Heart left ventricle (tissue), 16 donors: ENCODE data around the gene ZNF584. TPM values are rescaled to one million over a fixed set of nuclear protein-coding genes. Genes with fewer than 3 reads are reported as not detected.
"Not testable (repeated sequence)": the region's sequence is repeated elsewhere in the genome, so short reads cannot be mapped to it uniquely, and the experiment has no call there.

Source experiments
- ATAC-seq, 4 donors: fragments of 200-7000 bp; cut with Tn5 transposase; one replicate each; pipeline ENCODE4 v1.9.1; 2020 to 2022; ENCODE audit warnings: moderate library complexity in 4 of 4, mild to moderate bottlenecking in 3 of 4, moderate number of reproducible peaks in 1 of 4
- DNase-seq, 5 donors: peaks; one replicate each; pipeline ENCODE4 v3.0.0-alpha.2; 2020
- H3K27ac ChIP-seq, 12 donors: fragments of 200-600 bp; sonication (generic) in 4 of 12; one replicate each; pipeline versions ENCODE4 v1.5.0 to v1.8.0; 2016 to 2022; ENCODE audit warnings: mild to moderate bottlenecking in 2 of 12
- H3K27me3 ChIP-seq, 9 donors: fragments of 200-600 bp; sonication (generic) in 2 of 9; one replicate each; pipeline versions ENCODE4 v1.5.1 to v1.8.0; 2016 to 2022; ENCODE audit warnings: mild to moderate bottlenecking in 3 of 9
- H3K36me3 ChIP-seq, 9 donors: fragments of 200-600 bp; sonication (generic) in 2 of 9; one replicate each; pipeline versions ENCODE4 v1.5.0 to v1.8.0; 2018 to 2022; ENCODE audit warnings: mild to moderate bottlenecking in 2 of 9
- H3K4me1 ChIP-seq, 12 donors: fragments of 200-600 bp; sonication (generic) in 4 of 12; one replicate each; pipeline versions ENCODE4 v1.5.0 to v1.8.0; 2016 to 2022; ENCODE audit warnings: mild to moderate bottlenecking in 3 of 12
- H3K4me3 ChIP-seq, 12 donors: fragments of 200-600 bp; sonication (generic) in 4 of 12; one replicate each; pipeline versions ENCODE4 v1.5.0 to v1.8.0; 2017 to 2022; ENCODE audit warnings: mild to moderate bottlenecking in 9 of 12, moderate library complexity in 4 of 12
- H3K9me3 ChIP-seq, 12 donors: fragments of 200-600 bp; sonication (generic) in 4 of 12; one replicate each; pipeline versions ENCODE4 v1.5.0 to v1.8.0; 2016 to 2022; ENCODE audit warnings: mild to moderate bottlenecking in 1 of 12
- POLR2A ChIP-seq, 2 donors: fragments of 450-650 bp; IDR thresholded peaks; one replicate each; pipeline ENCODE4 v1.6.1; 2017; ENCODE audit warnings: antibody characterized with exemption in 2 of 2, mild to moderate bottlenecking in 2 of 2, moderate library complexity in 2 of 2
- WGBS, 4 donors: extraction: QIAGEN DNeasy Blood & Tissue Kit in 2 of 4; methylation state at CpG; one replicate each; pipeline versions ENCODE4 v1.1.5 to v1.1.7; 2013 to 2018; 5-methylcytosine and 5-hydroxymethylcytosine counted together
- intact Hi-C, 10 donors: fragments of 100-400 bp; cut with DNase I; formaldehyde crosslinking; loops; one replicate each; pipeline versions ENCODE4 v1.11.1 to v1.14.2; 2022
- polyA plus RNA-seq, 2 donors: library from polyadenylated mRNA; stranded (reverse); fragments of 200-250 nt; gene quantifications; one replicate each; pipeline ENCODE4 v1.2.3, GENCODE V29; 2013
- total RNA-seq, 9 donors: library from RNA; depleted of rRNA in 2 of 9; stranded (reverse); fragments of >200 nt in 2 of 9; fragmentation: NEBNext Ultra II Directional in 3 of 9; extraction: Animal tissue kit (Norgen Biotek cat#: 25700) in 3 of 9; gene quantifications; one replicate each; pipeline versions ENCODE4 v1.1.0 to v1.2.4, GENCODE V29; 2016 to 2023
- TF ChIP-seq, protein P1 (sequence below), 12 donors: fragments of 200-600 bp; sonication (generic) in 4 of 12; IDR thresholded peaks; one replicate each; pipeline versions ENCODE4 v1.5.0 to v1.8.0; 2018 to 2022; ENCODE audit warnings: antibody characterized with exemption in 12 of 12, mild to moderate bottlenecking in 5 of 12
- donor health status: ischemic (EF 13 %, LVEDD 7.1; RV severe dilation, severe dysfunction).
- donor health status: healthy with polysubstance abuse.
- donor health status: DM: no; HTN: yes; CAD: no.
- donor health status: DM: no; HTN: no; CAD: no.
- donor health status: ischemic (EF 25% LVEDD 6.9; RV normal size, moderate dysfunction).
- donor health status: ischemic (EF 25% LVEDD 5.7; RV mildly dilated, moderate dysfunction).
- donor health status: healthy.
- donor health status: DM: yes; HTN: yes; CAD: no.
- donor health status: ischemic (EF 35%, LVEDD 5.7; RV mildly dilated, moderate dysfunction).
- donor health status: nonischemic (EF 11% LVEDD 7.7; RV severe dilation, severe dysfunction).
- donor health status: DM: yes; HTN: yes; CAD: no.
- donor health status: PGD.
- donor health status: ischemic (EF 29% LVEDD 5.4; RV normal size, mild dysfunction).
- donor health status: nonischemic (EF 23%, LVEDD 6.1; RV moderate dilation, normal function).

Gene ZNF584
- total and polyA plus RNA-seq, 11 donors = 6.1 to 31.4 (median 16.9) TPM

DNA sequence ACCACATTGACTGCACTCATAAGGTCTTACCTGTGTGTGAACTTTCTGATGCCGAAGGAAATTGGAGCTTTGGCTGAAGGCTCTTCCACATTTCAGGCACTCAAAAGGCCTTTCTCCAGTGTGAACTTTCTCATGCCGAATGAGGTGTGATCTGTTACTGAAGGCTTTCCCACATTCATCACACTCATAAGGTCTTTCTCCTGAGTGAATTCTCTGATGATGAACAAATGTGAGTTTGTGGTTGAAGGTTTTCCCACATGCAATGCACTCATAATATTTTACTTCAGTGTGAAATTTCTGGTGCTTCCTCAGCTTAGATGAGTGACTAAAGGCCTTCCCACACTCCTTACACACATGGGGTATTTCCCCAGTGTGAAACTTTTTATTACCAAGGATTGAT lies 25.8 kb downstream of the ZNF584 start:
- TF ChIP-seq, protein P1, sequence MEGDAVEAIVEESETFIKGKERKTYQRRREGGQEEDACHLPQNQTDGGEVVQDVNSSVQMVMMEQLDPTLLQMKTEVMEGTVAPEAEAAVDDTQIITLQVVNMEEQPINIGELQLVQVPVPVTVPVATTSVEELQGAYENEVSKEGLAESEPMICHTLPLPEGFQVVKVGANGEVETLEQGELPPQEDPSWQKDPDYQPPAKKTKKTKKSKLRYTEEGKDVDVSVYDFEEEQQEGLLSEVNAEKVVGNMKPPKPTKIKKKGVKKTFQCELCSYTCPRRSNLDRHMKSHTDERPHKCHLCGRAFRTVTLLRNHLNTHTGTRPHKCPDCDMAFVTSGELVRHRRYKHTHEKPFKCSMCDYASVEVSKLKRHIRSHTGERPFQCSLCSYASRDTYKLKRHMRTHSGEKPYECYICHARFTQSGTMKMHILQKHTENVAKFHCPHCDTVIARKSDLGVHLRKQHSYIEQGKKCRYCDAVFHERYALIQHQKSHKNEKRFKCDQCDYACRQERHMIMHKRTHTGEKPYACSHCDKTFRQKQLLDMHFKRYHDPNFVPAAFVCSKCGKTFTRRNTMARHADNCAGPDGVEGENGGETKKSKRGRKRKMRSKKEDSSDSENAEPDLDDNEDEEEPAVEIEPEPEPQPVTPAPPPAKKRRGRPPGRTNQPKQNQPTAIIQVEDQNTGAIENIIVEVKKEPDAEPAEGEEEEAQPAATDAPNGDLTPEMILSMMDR (IDR thresholded peaks at IDR 0.05) = no peak
- TF ChIP-seq POLR2A (IDR thresholded peaks at IDR 0.05) = no peak
- Histone ChIP-seq H3K4me3 (no peak overlapping the region), H3K27me3 (no peaks in the 10 kb centered on the region), H3K9me3 (peaks cover 18 to 98% (median 89%) of the 10 kb centered on the region in 12 donors), H3K36me3 (peaks cover 15 to 64% (median 41%) of the 10 kb centered on the region in 9 donors), H3K4me1 (peaks cover 0 to 6% (median 5%) of the 10 kb centered on the region in 12 donors), H3K27ac (no peak overlapping the region)
- intact Hi-C loops = no loop called here
- WGBS, 4 donors = 93 to 100% (median 99%) methylated on average over 2 of the region's 2 CpGs
- ATAC-seq = no peak
- no peak for DNase-seq

DNA sequence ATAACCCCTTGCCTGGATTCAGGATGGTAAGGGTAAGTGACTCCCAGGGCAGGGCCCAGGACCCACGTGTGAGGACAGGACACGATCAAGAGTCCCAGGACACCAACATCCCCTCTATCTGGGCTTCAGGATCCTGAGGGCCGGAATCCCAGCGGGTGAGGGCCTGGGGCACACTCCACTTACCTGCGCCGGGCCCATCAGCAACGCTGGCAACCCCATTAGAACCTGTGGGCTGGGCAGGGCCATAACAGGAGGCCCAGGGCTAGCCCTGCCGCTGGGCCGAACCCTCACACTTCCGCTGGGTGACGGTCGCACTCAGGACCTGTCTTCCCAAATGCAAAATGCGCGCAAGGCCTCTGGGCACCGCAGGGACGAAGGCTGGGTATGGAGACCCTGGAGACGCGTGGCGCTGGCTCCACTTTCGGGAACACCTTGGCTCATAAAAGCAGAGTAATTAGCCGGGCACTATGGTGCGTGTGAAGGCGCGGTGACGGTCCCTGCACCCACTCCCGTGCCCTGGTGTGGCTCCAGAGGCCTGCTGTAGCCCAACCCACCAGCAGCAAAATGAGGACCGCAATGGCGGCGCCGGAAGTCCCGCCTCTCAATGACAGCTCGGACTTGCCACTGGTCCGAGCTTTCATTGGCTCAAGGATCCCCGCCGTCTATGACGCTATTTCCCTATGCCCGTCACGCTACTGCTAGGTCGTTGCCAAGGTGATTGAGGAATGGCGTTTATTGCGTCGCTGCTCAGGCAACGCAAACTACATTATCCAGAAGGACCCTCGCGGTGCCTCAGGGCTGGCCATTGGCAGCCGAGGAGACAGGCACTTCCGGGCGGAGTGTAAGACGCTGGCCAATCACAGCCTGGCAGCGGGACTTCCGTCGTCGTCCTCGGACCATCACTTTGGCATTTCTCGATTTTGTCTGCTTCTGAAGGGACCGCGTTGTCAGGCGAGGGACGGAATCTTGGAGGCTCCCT lies 31.4 kb downstream of the ZNF584 start, which contains the start of gene ZNF132:
Gene ZNF132, minus strand, starts transcription at position 578 of the 979 bp plus-strand sequence. Its CDS starts 332 bp downstream, at position 246.
- DNase-seq (peak; percentile 96 to 99 (median 98)), ATAC-seq (peak; percentile 98 to 99 (median 98))
- intact Hi-C loops = loop anchor here in 4 of 10 donors (1.0 to 2.0 kb wide), 4 partner anchors 11 to 59 kb away; partner anchors contain the start of genes ZNF324B (in 2 of the 4), ZNF584 (in 1 of the 4) and ZNF837 (in 1 of the 4)
- no peaks in the 10 kb centered on the region for H3K27me3 ChIP-seq
- TF ChIP-seq POLR2A (IDR thresholded peaks at IDR 0.05) = peak in 1 of 2 donors; percentile 54
- TF ChIP-seq, protein P1 (IDR thresholded peaks at IDR 0.05) = no peak
- peak within 1 kb of the TSS; percentile 59 to 86 (median 72) for H3K4me3 ChIP-seq
- H3K27ac ChIP-seq = peak within 1 kb of the TSS; percentile 18 to 91 (median 78)
- H3K4me1 ChIP-seq = peaks cover 0 to 21% (median 16%) of the 10 kb centered on the region in 12 donors
- peaks cover 1 to 33% (median 24%) of the 10 kb centered on the region in 9 donors for H3K36me3 ChIP-seq
- H3K9me3 ChIP-seq = peaks cover 0 to 42% (median 32%) of the 10 kb centered on the region in 12 donors
- WGBS, 4 donors = 7 to 10% (median 8%) methylated on average over 31 to 59 of the region's 59 CpGs

DNA sequence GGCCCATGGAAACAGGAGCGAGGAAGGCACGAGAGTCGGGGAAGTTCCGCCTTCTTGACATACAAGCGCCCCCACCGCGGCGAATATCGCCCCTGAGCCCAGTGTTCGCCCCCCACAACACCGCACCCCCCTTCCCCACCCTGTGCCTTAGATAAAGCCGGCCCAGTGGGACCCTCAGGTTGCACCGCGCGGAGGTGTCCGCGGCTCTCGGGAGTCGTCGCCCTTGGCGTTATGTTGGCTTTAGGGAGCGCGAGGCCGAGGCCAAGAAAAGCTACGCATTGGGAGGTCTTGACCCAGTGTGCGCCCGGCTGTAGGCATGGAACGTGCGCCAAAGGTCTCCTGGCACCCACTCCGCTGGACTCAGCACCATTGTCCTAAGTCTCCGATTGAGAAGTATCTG lies 32.1 kb downstream of the ZNF584 start:
- peak overlapping the region; percentile 35 to 86 (median 72) for H3K4me3 ChIP-seq
- H3K9me3 ChIP-seq = peaks cover 0 to 35% (median 25%) of the 10 kb centered on the region in 12 donors
- intact Hi-C loops = loop anchor here in 3 of 10 donors (1.0 to 2.0 kb wide), 3 partner anchors 11 to 60 kb away; partner anchors contain the start of genes ZNF324B (in 2 of the 3) and ZNF837 (in 1 of the 3)
- WGBS, 4 donors = 11 to 25% (median 16%) methylated on average over 19 to 31 of the region's 31 CpGs
- peak overlapping the region; percentile 2 to 91 (median 76) for H3K27ac ChIP-seq
- ATAC-seq (peak in 3 of 4 donors; percentile 1 to 11 (median 6)), DNase-seq (peak in 1 of 5 donors; percentile 60)
- TF ChIP-seq POLR2A (IDR thresholded peaks at IDR 0.05) = no peak
- TF ChIP-seq, protein P1 (IDR thresholded peaks at IDR 0.05) = no peak
- H3K36me3 ChIP-seq = peaks cover 0 to 26% (median 17%) of the 10 kb centered on the region in 9 donors
- peaks cover 0 to 21% (median 16%) of the 10 kb centered on the region in 12 donors for H3K4me1 ChIP-seq
- no peaks in the 10 kb centered on the region for H3K27me3 ChIP-seq

DNA sequence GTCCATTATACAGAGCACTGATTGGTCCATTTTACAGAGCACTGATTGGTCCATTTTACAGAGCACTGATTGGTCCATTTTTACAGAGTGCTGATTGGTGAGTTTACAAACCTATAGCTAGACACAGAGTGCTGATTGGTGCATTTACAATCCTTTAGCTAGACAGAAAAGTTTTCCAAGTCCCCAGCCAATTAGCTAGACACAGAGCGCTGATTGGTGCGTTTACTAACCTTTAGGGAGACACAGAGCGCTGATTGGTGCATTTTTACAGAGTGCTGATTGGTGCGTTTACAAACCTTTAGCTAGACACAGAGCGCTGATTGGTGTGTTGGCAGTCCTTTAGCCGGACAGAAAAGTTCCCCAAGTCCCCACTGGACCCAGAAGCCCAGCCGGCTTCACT lies 34.5 kb downstream of the ZNF584 start:
- H3K27me3 ChIP-seq, intact Hi-C loops, DNase-seq, H3K36me3 ChIP-seq, H3K4me3 ChIP-seq, H3K27ac ChIP-seq, ATAC-seq: not testable (repeated sequence)
- 87 to 92% (median 89%) methylated on average over 5 to 7 of the region's 7 CpGs for WGBS, 4 donors
- H3K9me3 ChIP-seq = peaks cover 0 to 11% (median 1%) of the 10 kb centered on the region in 12 donors
- peaks cover 0 to 21% (median 16%) of the 10 kb centered on the region in 12 donors for H3K4me1 ChIP-seq

DNA sequence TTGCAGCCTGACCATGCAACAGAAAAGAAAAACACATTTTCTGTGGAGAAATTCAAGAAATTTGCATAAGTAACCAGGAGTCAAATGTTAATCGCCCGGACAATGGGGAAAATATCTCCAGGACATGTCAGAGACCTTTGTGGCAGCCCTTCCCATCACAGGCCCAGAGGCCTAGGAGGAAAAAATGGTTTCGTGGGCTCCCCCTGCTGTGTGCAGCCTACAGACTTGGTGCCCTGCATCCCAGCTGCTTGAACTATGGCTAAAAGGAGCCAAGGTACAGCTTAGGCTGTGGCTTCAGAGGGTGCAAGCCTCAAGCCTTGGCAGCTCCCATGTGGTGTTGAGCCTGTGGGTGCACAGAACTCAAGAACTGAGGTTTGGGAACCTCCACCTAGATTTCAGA lies 40.4 kb downstream of the ZNF584 start:
- ATAC-seq, H3K4me3 ChIP-seq: not testable (repeated sequence)
- WGBS, 4 donors = 66 to 78% (median 69%) methylated on average over 3 of the region's 3 CpGs

DNA sequence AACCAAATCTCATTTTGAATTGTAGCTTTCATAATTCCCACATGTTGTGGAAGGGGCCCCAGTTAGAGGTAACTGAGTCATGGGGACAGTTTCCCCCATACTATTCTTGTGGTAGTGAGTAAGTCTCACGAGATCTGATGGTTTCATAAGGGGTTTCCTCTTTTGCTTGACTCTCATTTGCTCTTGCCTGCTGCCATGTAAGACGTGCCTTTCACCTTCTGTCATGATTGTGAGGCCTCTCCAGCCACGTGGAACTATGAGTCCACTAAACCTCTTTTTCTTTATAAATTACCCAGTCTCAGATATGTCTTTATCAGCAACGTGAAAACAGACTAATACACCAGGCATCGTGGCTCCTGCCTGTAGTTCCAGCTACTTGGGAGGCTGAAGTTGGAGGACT lies 41.5 kb downstream of the ZNF584 start:
- H3K9me3 ChIP-seq, H3K4me3 ChIP-seq, H3K4me1 ChIP-seq, H3K27ac ChIP-seq, ATAC-seq, intact Hi-C loops, DNase-seq: not testable (repeated sequence)
- peaks cover 0 to 12% (median 3%) of the 10 kb centered on the region in 9 donors for H3K36me3 ChIP-seq
- H3K27me3 ChIP-seq = peaks cover 0 to 11% (median 0%) of the 10 kb centered on the region in 9 donors
- 45 to 73% (median 67%) methylated on average over 5 of the region's 5 CpGs for WGBS, 4 donors

More for the DNA sequence above, 40.4 kb downstream of the ZNF584 start:
- H3K4me1 ChIP-seq, H3K9me3 ChIP-seq, DNase-seq, intact Hi-C loops, H3K27ac ChIP-seq, H3K36me3 ChIP-seq: not testable (repeated sequence)
- peaks cover 0 to 11% (median 0%) of the 10 kb centered on the region in 9 donors for H3K27me3 ChIP-seq
